SK-N-MC (cell line): ENCODE measurements around the gene COTL1.
"Not testable (repeated sequence)": the region's sequence is repeated elsewhere in the genome, so short reads cannot be mapped to it uniquely, and the experiment has no call there.

ENCODE experiments used
- DNase-seq: peaks from one replicate; pipeline ENCODE4 v3.0.0-alpha.2; 2011; ENCODE audit warnings: low read depth, low spot score
- H3K27ac ChIP-seq: fragments of 200-600 bp; sonication (generic); 2 replicates; pipeline ENCODE4 v1.5.1; 2016; ENCODE audit warnings: mixed run types
- H3K36me3 ChIP-seq: fragments of 200-600 bp; sonication (generic); 2 replicates; pipeline ENCODE4 v1.6.1; 2017; ENCODE audit warnings: antibody characterized with exemption, low read length, mixed read lengths; ENCODE audit not compliant: insufficient read depth
- H3K4me3 ChIP-seq: fragments of 200-600 bp; sonication (generic); 2 replicates; pipeline ENCODE4 v1.5.1; 2016
- H3K9ac ChIP-seq: fragments of 200-600 bp; sonication (generic); 2 replicates; pipeline ENCODE4 v1.8.0; 2017; ENCODE audit warnings: mixed run types, mixed read lengths; ENCODE audit not compliant: insufficient read length
- H3K9me3 ChIP-seq: fragments of 200-600 bp; sonication (generic); 2 replicates; pipeline ENCODE4 v1.6.1; 2017; ENCODE audit warnings: low read depth, mild to moderate bottlenecking, antibody characterized with exemption, low read length, moderate library complexity, mixed read lengths
- EZH2 ChIP-seq: fragments of 200-600 bp; sonication (generic); IDR thresholded peaks from one replicate; pipeline ENCODE4 v1.6.1; 2017; ENCODE audit warnings: antibody characterized with exemption
- FOXP2 ChIP-seq: optimal IDR thresholded peaks from 2 replicates; pipeline ENCODE3; 2011; ENCODE audit warnings: mild to moderate bottlenecking, moderate library complexity; ENCODE audit not compliant: insufficient read depth; ENCODE audit errors: extremely low read length, control extremely low read depth
- POLR2AphosphoS5 ChIP-seq: IDR thresholded peaks from 2 replicates; pipeline ENCODE4 v1.6.1; 2012; ENCODE audit warnings: mild to moderate bottlenecking, low read depth, low read length, borderline replicate concordance

Gene COTL1

GRCh38 chr16:84628226-84628731 lies 10.4 kb upstream of the COTL1 start:
- no peak for DNase-seq
- TF ChIP-seq POLR2AphosphoS5 (no peak), FOXP2 (no peak), EZH2 (no peak)
- Histone ChIP-seq H3K9ac (no peak overlapping the region), H3K27ac (no peak overlapping the region), H3K4me3 (no peak overlapping the region), H3K9me3 (no peaks in the 10 kb centered on the region), H3K36me3 (no peaks in the 10 kb centered on the region)

GRCh38 chr16:84625556-84625955 lies 7.7 kb upstream of the COTL1 start:
- Histone ChIP-seq H3K27ac (no peak overlapping the region), H3K4me3 (no peak overlapping the region), H3K36me3 (no peaks in the 10 kb centered on the region), H3K9ac (no peak overlapping the region), H3K9me3 (no peaks in the 10 kb centered on the region)
- TF ChIP-seq POLR2AphosphoS5 (no peak), FOXP2 (no peak), EZH2 (no peak)
- DNase-seq = no peak

- H3K9ac ChIP-seq, DNase-seq, H3K9me3 ChIP-seq, H3K36me3 ChIP-seq, H3K27ac ChIP-seq, H3K4me3 ChIP-seq: not testable (repeated sequence)
These were observed 3.0 kb upstream of the COTL1 start for GRCh38 chr16:84620913-84621312.

- Histone ChIP-seq H3K9me3 (no peaks in the 10 kb centered on the region), H3K4me3 (no peak overlapping the region), H3K27ac (no peak overlapping the region), H3K36me3 (no peaks in the 10 kb centered on the region), H3K9ac (no peak overlapping the region)
- TF ChIP-seq EZH2 (no peak), FOXP2 (no peak), POLR2AphosphoS5 (no peak)
- no peak for DNase-seq
These were observed 943 bp upstream of the COTL1 start for GRCh38 chr16:84618581-84619460.

- Histone ChIP-seq H3K4me3 (peak overlapping the region; percentile 76), H3K9ac (no peak overlapping the region), H3K36me3 (no peaks in the 10 kb centered on the region), H3K9me3 (no peaks in the 10 kb centered on the region), H3K27ac (no peak overlapping the region)
- no peak for DNase-seq
- TF ChIP-seq FOXP2 (no peak), POLR2AphosphoS5 (no peak), EZH2 (no peak)
These were observed 662 bp downstream of the COTL1 start for GRCh38 chr16:84617041-84617790.

- Histone ChIP-seq H3K4me3 (peak overlapping the region; percentile 76), H3K9ac (no peak overlapping the region), H3K36me3 (no peaks in the 10 kb centered on the region), H3K27ac (no peak overlapping the region), H3K9me3 (no peaks in the 10 kb centered on the region)
- no peak for DNase-seq
- TF ChIP-seq POLR2AphosphoS5 = no peak
- TF ChIP-seq EZH2 = no peak
- TF ChIP-seq FOXP2 = no peak
These were observed 1.4 kb downstream of the COTL1 start for GRCh38 chr16:84616515-84616914.

GRCh38 chr16:84614968-84615813 lies 2.7 kb downstream of the COTL1 start:
- no peak overlapping the region for H3K9ac ChIP-seq
- TF ChIP-seq EZH2 = no peak
- no peak for TF ChIP-seq FOXP2
- TF ChIP-seq POLR2AphosphoS5 = no peak
- no peaks in the 10 kb centered on the region for H3K36me3 ChIP-seq
- no peaks in the 10 kb centered on the region for H3K9me3 ChIP-seq
- no peak overlapping the region for H3K27ac ChIP-seq
- no peak for DNase-seq
- H3K4me3 ChIP-seq = no peak overlapping the region

GRCh38 chr16:84614623-84614967 lies 3.3 kb downstream of the COTL1 start:
- Histone ChIP-seq H3K9me3 (no peaks in the 10 kb centered on the region), H3K27ac (no peak overlapping the region), H3K9ac (no peak overlapping the region), H3K36me3 (no peaks in the 10 kb centered on the region), H3K4me3 (no peak overlapping the region)
- DNase-seq = no peak
- TF ChIP-seq EZH2 (no peak), FOXP2 (no peak), POLR2AphosphoS5 (no peak)
